Keratinocyte (primary cell): ENCODE measurements around the gene TNNC1. TPM values are rescaled to one million over a fixed set of nuclear protein-coding genes. Genes with fewer than 3 reads are reported as not detected.

Experiments
- DNase-seq: peaks from one replicate; pipeline ENCODE4 v3.0.0-alpha.2; 2011; ENCODE audit warnings: low read depth, missing footprints, low spot score
- FAIRE-seq: peaks from 2 replicates; lab custom pipeline; 2011; peaks lifted over from hg19 to GRCh38; lab: Jason Lieb, UNC
- H2AFZ ChIP-seq: 2 replicates; pipeline ENCODE4 v1.6.0; 2012; ENCODE audit warnings: low read length, control low read depth, inconsistent platforms; ENCODE audit not compliant: control insufficient read depth
- H3K27ac ChIP-seq: 2 replicates; pipeline ENCODE4 v1.5.1; 2011; ENCODE audit warnings: low read length; ENCODE audit not compliant: control insufficient read depth, insufficient read depth
- H3K27me3 ChIP-seq: 3 replicates; pipeline ENCODE4 v1.6.0; 2011; ENCODE audit warnings: low read length; ENCODE audit not compliant: control insufficient read depth, insufficient read depth; ENCODE audit errors: extremely low read depth
- H3K36me3 ChIP-seq, 2 experiments: 2 replicates in 1 of 2; 3 replicates in 1 of 2; pipeline ENCODE4 v1.5.1; 2011; ENCODE audit warnings: low read length in 2 of 2, mild to moderate bottlenecking in 1 of 2; ENCODE audit not compliant: control insufficient read depth in 2 of 2, insufficient read depth in 2 of 2; ENCODE audit errors: extremely low read depth in 1 of 2
- H3K4me1 ChIP-seq: 3 replicates; pipeline ENCODE4 v1.5.1; 2011; ENCODE audit warnings: low read length; ENCODE audit not compliant: control insufficient read depth, insufficient read depth; ENCODE audit errors: extremely low read depth
- H3K4me2 ChIP-seq: 3 replicates; pipeline ENCODE4 v1.6.0; 2011; ENCODE audit warnings: low read depth, low read length; ENCODE audit not compliant: control insufficient read depth, insufficient read depth; ENCODE audit errors: extremely low read depth
- H3K4me3 ChIP-seq, 3 experiments: fragments of 200-600 bp in 1 of 3; sonication (generic) in 1 of 3; 2 replicates in 2 of 3; 3 replicates in 1 of 3; pipeline ENCODE4 v1.5.1; 2011 to 2016; ENCODE audit warnings: low read length in 3 of 3, mild to moderate bottlenecking in 3 of 3, control low read depth in 2 of 3, inconsistent platforms in 1 of 3, low read depth in 1 of 3, mixed read lengths in 1 of 3, mixed run types in 1 of 3, moderate library complexity in 1 of 3; ENCODE audit not compliant: control insufficient read depth in 2 of 3, insufficient read depth in 2 of 3; ENCODE audit errors: extremely low read depth in 1 of 3
- H3K79me2 ChIP-seq: 2 replicates; pipeline ENCODE4 v1.6.0; 2012; ENCODE audit warnings: low read length; ENCODE audit not compliant: control insufficient read depth, insufficient read depth
- H3K9ac ChIP-seq: 3 replicates; pipeline ENCODE4 v1.6.0; 2011; ENCODE audit warnings: low read length; ENCODE audit not compliant: control insufficient read depth, insufficient read depth; ENCODE audit errors: extremely low read depth
- H3K9me1 ChIP-seq: 3 replicates; pipeline ENCODE4 v1.6.0; 2011; ENCODE audit warnings: low read length; ENCODE audit not compliant: control insufficient read depth, insufficient read depth; ENCODE audit errors: extremely low read depth
- H3K9me3 ChIP-seq: 2 replicates; pipeline ENCODE4 v1.5.1; 2012; ENCODE audit warnings: low read depth, low read length; ENCODE audit not compliant: control insufficient read depth
- H4K20me1 ChIP-seq: 3 replicates; pipeline ENCODE4 v1.6.0; 2011; ENCODE audit warnings: low read length; ENCODE audit not compliant: control insufficient read depth, insufficient read depth; ENCODE audit errors: extremely low read depth
- EZH2 ChIP-seq: IDR thresholded peaks from one replicate; pipeline ENCODE4 v1.6.1; 2012; ENCODE audit warnings: inconsistent platforms, mild to moderate bottlenecking, low read length, moderate library complexity
- dilution Hi-C: fragments of 300-500 bp; cut with MboI; formaldehyde crosslinking; loops from one replicate; pipeline ENCODE4 v1.7.0; 2020; ENCODE audit warnings: low sequenced_read_pairs; ENCODE audit not compliant: extremely low pct_ligation_motif_present
- polyA plus RNA-seq, 5 experiments: library from polyadenylated mRNA; depleted of rRNA in 3 of 5; stranded (reverse) in 3 of 5; stranded (forward) in 1 of 5; unstranded in 1 of 5; fragments of >200 nt; gene quantifications; 1 replicate in 1 of 5; 2 replicates in 3 of 5; 3 replicates in 1 of 5; pipeline versions ENCODE4 v1.2.1 to v1.2.3, GENCODE V29; 2011 to 2012; ENCODE audit warnings: missing spikeins in 2 of 5, low read depth in 1 of 5, low replicate concordance in 1 of 5
- TF ChIP-seq, protein P1 (sequence below), 3 experiments: IDR thresholded peaks in 1 of 3; conservative IDR thresholded peaks in 1 of 3; optimal IDR thresholded peaks in 1 of 3; 2 replicates in 2 of 3; 3 replicates in 1 of 3; pipeline versions ENCODE3 to v1.5.1; 2011; ENCODE audit warnings: low read length in 3 of 3, mild to moderate bottlenecking in 3 of 3, moderate library complexity in 2 of 3, control low read depth in 1 of 3, inconsistent platforms in 1 of 3; ENCODE audit not compliant: insufficient read depth in 2 of 3; ENCODE audit errors: extremely low read depth in 1 of 3

Gene TNNC1
- polyA plus RNA-seq, 1 donor (not counting 4 experiments of a cell fraction or from before 2014, with no cell fraction given) = 0.33 TPM

GRCh38 chr3:52458031-52458760 lies 4.4 kb upstream of the TNNC1 start:
- dilution Hi-C loops = no loop called here
- peak overlapping the region; percentile 86 for H3K4me2 ChIP-seq
- no peaks in the 10 kb centered on the region for H3K9me3 ChIP-seq
- peak overlapping the region; percentile 18 for H3K27ac ChIP-seq
- H3K4me3 ChIP-seq = peak overlapping the region in 2 of 3 experiments; percentile 30 to 48
- H3K9ac ChIP-seq = no peak overlapping the region
- no peak overlapping the region for H2AFZ ChIP-seq
- H3K79me2 ChIP-seq = peaks cover 55% of the 10 kb centered on the region
- H3K4me1 ChIP-seq = peaks cover 36% of the 10 kb centered on the region
- DNase-seq (no peak), FAIRE-seq (peak; percentile 81)
- no peaks in the 10 kb centered on the region for H3K27me3 ChIP-seq
- H3K9me1 ChIP-seq = no peaks in the 10 kb centered on the region
- TF ChIP-seq, protein P1, sequence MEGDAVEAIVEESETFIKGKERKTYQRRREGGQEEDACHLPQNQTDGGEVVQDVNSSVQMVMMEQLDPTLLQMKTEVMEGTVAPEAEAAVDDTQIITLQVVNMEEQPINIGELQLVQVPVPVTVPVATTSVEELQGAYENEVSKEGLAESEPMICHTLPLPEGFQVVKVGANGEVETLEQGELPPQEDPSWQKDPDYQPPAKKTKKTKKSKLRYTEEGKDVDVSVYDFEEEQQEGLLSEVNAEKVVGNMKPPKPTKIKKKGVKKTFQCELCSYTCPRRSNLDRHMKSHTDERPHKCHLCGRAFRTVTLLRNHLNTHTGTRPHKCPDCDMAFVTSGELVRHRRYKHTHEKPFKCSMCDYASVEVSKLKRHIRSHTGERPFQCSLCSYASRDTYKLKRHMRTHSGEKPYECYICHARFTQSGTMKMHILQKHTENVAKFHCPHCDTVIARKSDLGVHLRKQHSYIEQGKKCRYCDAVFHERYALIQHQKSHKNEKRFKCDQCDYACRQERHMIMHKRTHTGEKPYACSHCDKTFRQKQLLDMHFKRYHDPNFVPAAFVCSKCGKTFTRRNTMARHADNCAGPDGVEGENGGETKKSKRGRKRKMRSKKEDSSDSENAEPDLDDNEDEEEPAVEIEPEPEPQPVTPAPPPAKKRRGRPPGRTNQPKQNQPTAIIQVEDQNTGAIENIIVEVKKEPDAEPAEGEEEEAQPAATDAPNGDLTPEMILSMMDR (optimal IDR thresholded peaks at IDR 0.05 in 1 of 3, IDR thresholded peaks at IDR 0.05 in 1 of 3, conservative IDR thresholded peaks at IDR 0.05 in 1 of 3; ENCODE audit: extremely low read depth in 1 of 3, insufficient read depth in 2 of 3, low read length in 3 of 3) = no peak
- TF ChIP-seq EZH2 = no peak
- H3K36me3 ChIP-seq = peaks cover 12 to 34% of the 10 kb centered on the region in 2 experiments
- H4K20me1 ChIP-seq = peaks cover 15% of the 10 kb centered on the region

DNA sequence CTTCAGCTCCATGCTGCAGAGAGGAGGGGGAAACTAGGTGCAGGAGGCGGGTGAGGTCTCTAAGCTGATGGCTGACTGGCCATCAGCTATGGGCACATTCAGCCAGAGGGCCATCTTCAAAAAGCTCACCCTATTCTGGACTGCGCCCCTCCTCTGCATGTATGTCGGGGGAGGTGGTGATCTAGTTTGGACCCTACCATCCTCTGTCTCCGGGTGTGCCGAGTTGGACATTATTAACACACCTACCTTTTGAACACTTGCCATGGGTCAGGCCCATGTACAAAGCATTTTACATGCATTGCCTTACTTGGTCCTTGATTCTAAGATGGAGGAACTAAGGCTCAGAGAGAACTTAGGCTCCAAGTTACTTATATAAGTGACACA lies 3.0 kb upstream of the TNNC1 start:
- H3K4me3 ChIP-seq = peak overlapping the region; percentile 70 to 76 (median 72)
- peaks cover 15% of the 10 kb centered on the region for H4K20me1 ChIP-seq
- no peak for DNase-seq
- FAIRE-seq = no peak
- dilution Hi-C loops = no loop called here
- peaks cover 36% of the 10 kb centered on the region for H3K4me1 ChIP-seq
- peaks cover 10 to 24% of the 10 kb centered on the region in 2 experiments for H3K36me3 ChIP-seq
- peaks cover 43% of the 10 kb centered on the region for H3K79me2 ChIP-seq
- H3K27ac ChIP-seq = no peak overlapping the region
- H3K9me3 ChIP-seq = no peaks in the 10 kb centered on the region
- no peak overlapping the region for H2AFZ ChIP-seq
- H3K4me2 ChIP-seq = peak overlapping the region; percentile 86
- no peaks in the 10 kb centered on the region for H3K27me3 ChIP-seq
- H3K9me1 ChIP-seq = no peaks in the 10 kb centered on the region
- peak overlapping the region; percentile 84 for H3K9ac ChIP-seq
- TF ChIP-seq, protein P1 (optimal IDR thresholded peaks at IDR 0.05 in 1 of 3, IDR thresholded peaks at IDR 0.05 in 1 of 3, conservative IDR thresholded peaks at IDR 0.05 in 1 of 3; ENCODE audit: extremely low read depth in 1 of 3, insufficient read depth in 2 of 3, low read length in 3 of 3) = no peak
- no peak for TF ChIP-seq EZH2
